ENCODE measurements around the gene TMEM181. TPM values are rescaled to one million over a fixed set of nuclear protein-coding genes. Genes with fewer than 3 reads are reported as not detected.

The TMEM181 gene
- total and polyA plus RNA-seq, 2 of the 13 experiments (the other 11 are each of a cell fraction or from before 2014, with no cell fraction given), result 59.1 to 108 TPM

- peak; percentile 35; the same call in 1 of the 2 replicates for TF ChIP-seq CAMTA2 (CRISPR knock-in tag; IDR thresholded peaks at IDR 0.05; ENCODE audit: borderline replicate concordance)
- peak; percentile 79; the same call in 1 of the 2 replicates for TF ChIP-seq HIC2 (CRISPR knock-in tag; IDR thresholded peaks at IDR 0.05; ENCODE audit: low read depth)
- peak; percentile 75; the same call in 1 of the 2 replicates for TF ChIP-seq ZNF710 (CRISPR knock-in tag; IDR thresholded peaks at IDR 0.05; ENCODE audit: borderline replicate concordance)
- TF ChIP-seq GLI4 (CRISPR knock-in tag; IDR thresholded peaks at IDR 0.05; ENCODE audit: borderline replicate concordance), result no peak
- TF ChIP-seq SALL1 (CRISPR knock-in tag; IDR thresholded peaks at IDR 0.05), result peak; percentile 72; the same call in 1 of the 2 replicates
- TF ChIP-seq MAX (IDR thresholded peaks at IDR 0.05), result 0 out of 2 replicates have a peak, but pooled peaks have one; percentile 19
- peak; percentile 56 for TF ChIP-seq ZFX (CRISPR knock-in tag; IDR thresholded peaks at IDR 0.05; ENCODE audit: low read depth)
- no peak for TF ChIP-seq ZNF3 (CRISPR knock-in tag; IDR thresholded peaks at IDR 0.05)
- 0 out of 2 replicates have a peak, but pooled peaks have one; percentile 42 for TF ChIP-seq ZNF574 (CRISPR knock-in tag; IDR thresholded peaks at IDR 0.05)
- no peak for TF ChIP-seq GPN1 (CRISPR knock-in tag; IDR thresholded peaks at IDR 0.05; ENCODE audit: borderline replicate concordance)
These were observed 69.7 kb downstream of the TMEM181 start (continued) for GRCh38 chr6:158629367-158630221.

Data from HepG2 (cell line).